LNCaP clone FGC (cell line): ENCODE measurements around the gene OR52M1.

Experiments used
- DNase-seq: peaks from one replicate; pipeline ENCODE4 v3.0.0-alpha.2; 2011; ENCODE audit warnings: low read depth
- H3K4me3 ChIP-seq: 2 replicates; pipeline ENCODE4 v1.5.1; 2011; ENCODE audit warnings: mild to moderate bottlenecking, low read depth, low read length, control low read depth
- CTCF ChIP-seq: IDR thresholded peaks from 2 replicates; pipeline ENCODE4 v1.5.1; 2012; ENCODE audit warnings: mild to moderate bottlenecking; ENCODE audit not compliant: control insufficient read depth, insufficient read depth; ENCODE audit errors: extremely low read depth

Gene OR52M1

GRCh38 chr11:4589017-4589416, 44.0 kb downstream of the OR52M1 start:
- no peak for TF ChIP-seq CTCF
- H3K4me3 ChIP-seq, result no peak overlapping the region
- peak; percentile 70 for DNase-seq

DNA sequence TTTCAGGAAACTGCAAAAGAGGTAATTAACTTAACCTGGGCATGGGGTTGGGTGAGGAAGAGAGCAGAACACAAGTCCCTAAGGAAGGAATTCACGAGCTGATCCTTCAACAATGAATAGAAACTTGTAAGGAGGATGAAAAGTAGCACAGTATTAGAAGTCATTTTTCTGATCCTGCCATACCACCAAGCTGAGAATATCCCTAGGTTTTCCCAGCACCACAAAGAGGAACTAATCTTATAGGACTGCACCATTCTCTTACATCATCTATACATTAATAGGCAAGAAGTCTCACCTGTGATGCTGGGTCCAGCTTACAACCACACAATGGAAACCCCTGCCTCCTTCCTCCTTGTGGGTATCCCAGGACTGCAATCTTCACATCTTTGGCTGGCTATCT, 48.7 kb downstream of the OR52M1 start, which contains the start of gene OR52I1:
Gene OR52I1 (plus strand): TSS at position 301 of the 400 bp plus-strand sequence. CDS start 0 bp downstream, at position 301.
- TF ChIP-seq CTCF, result no peak
- DNase-seq, result no peak
- no peak within 1 kb of the TSS for H3K4me3 ChIP-seq
